Mesendoderm (in vitro differentiated cells): ENCODE measurements around the gene GPR108.
A peak's percentile ranks its signal among the peaks of the same experiment; 100 is the strongest.

Source experiments
- DNase-seq: peaks from one replicate; pipeline ENCODE4 v3.0.0; 2013
- H2AK5ac ChIP-seq: 2 replicates; pipeline ENCODE4 v1.6.1; 2013; ENCODE audit warnings: low read length, inconsistent platforms
- H2BK120ac ChIP-seq: 2 replicates; pipeline ENCODE4 v1.6.1; 2013; ENCODE audit warnings: low read depth, mild to moderate bottlenecking, low read length, moderate library complexity, mixed read lengths
- H2BK15ac ChIP-seq: replicated peaks from 2 replicates; pipeline ENCODE4 v1.6.1; 2013; ENCODE audit warnings: low read depth, mild to moderate bottlenecking, moderate library complexity
- H2BK5ac ChIP-seq: 2 replicates; pipeline ENCODE4 v1.6.1; 2013; ENCODE audit warnings: low read length, inconsistent platforms
- H3K18ac ChIP-seq: 2 replicates; pipeline ENCODE4 v1.6.1; 2013; ENCODE audit warnings: mild to moderate bottlenecking, low read length, mixed read lengths
- H3K23ac ChIP-seq: one replicate; pipeline ENCODE4 v1.6.1; 2013; ENCODE audit warnings: low read length
- H3K27ac ChIP-seq: 2 replicates; pipeline ENCODE4 v1.5.1; 2013; ENCODE audit warnings: low read depth, mild to moderate bottlenecking, inconsistent platforms, low read length, moderate library complexity
- H3K27me3 ChIP-seq: 2 replicates; pipeline ENCODE4 v1.6.1; 2013; ENCODE audit warnings: low read length, control low read depth, mild to moderate bottlenecking, inconsistent platforms; ENCODE audit not compliant: insufficient read depth, poor library complexity
- H3K36me3 ChIP-seq: 2 replicates; pipeline ENCODE4 v1.6.1; 2013; ENCODE audit warnings: low read length, inconsistent platforms; ENCODE audit not compliant: control insufficient read depth, insufficient read depth
- H3K4ac ChIP-seq: one replicate; pipeline ENCODE4 v1.6.1; 2013; ENCODE audit warnings: low read depth, mild to moderate bottlenecking, low read length, moderate library complexity
- H3K4me1 ChIP-seq: 2 replicates; pipeline ENCODE4 v1.6.1; 2013; ENCODE audit warnings: low read depth, low read length, inconsistent platforms; ENCODE audit not compliant: control insufficient read depth
- H3K4me2 ChIP-seq: 2 replicates; pipeline ENCODE4 v1.6.1; 2013; ENCODE audit warnings: low read length
- H3K4me3 ChIP-seq: 2 replicates; pipeline ENCODE4 v1.5.1; 2013; ENCODE audit warnings: mild to moderate bottlenecking, low read length
- H3K56ac ChIP-seq: one replicate; pipeline ENCODE4 v1.6.1; 2013; ENCODE audit warnings: low read length
- H3K79me1 ChIP-seq: 2 replicates; pipeline ENCODE4 v1.6.1; 2013; ENCODE audit warnings: low read length, inconsistent platforms
- H3K79me2 ChIP-seq: 2 replicates; pipeline ENCODE4 v1.6.1; 2013; ENCODE audit warnings: mild to moderate bottlenecking, low read length; ENCODE audit not compliant: control insufficient read depth, insufficient read depth
- H3K9ac ChIP-seq: 2 replicates; pipeline ENCODE4 v1.6.1; 2013; ENCODE audit warnings: low read length, inconsistent platforms
- H4K5ac ChIP-seq: one replicate; pipeline ENCODE4 v1.6.1; 2013; ENCODE audit warnings: low read length
- H4K8ac ChIP-seq: one replicate; pipeline ENCODE4 v1.6.1; 2013; ENCODE audit warnings: low read depth, mild to moderate bottlenecking, control low read depth, low read length, moderate library complexity
- WGBS: extraction: QIAGEN DNeasy Blood & Tissue Kit; methylation state at CpG from one replicate; pipeline ENCODE4 v1.1.7; 2013; ENCODE audit warnings: low lambda C conversion rate, missing lambda C conversion rate; ENCODE audit not compliant: insufficient coverage; ENCODE audit errors: extremely low coverage; 5-methylcytosine and 5-hydroxymethylcytosine counted together

The GPR108 gene

DNA sequence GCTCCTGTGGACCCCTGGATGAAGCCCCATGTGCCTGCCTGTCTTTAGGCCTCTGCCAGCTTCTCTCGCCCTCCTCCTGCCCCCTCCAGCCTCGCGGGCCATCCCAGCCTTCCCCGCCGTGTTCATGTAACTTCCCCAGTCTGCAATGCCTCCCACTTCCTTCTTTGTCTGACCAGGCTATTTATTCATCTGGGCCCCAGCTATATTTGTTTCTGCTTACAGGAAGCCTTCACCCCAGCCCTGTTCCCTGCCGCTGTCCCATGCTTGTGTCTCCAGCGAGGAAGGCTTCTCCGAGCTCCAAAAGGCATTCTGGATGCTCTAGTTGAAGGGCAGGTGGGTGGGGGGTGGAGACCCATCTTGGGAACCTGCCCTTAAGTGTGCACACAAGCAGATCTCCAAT is 9.0 kb downstream of the GPR108 start:
- Histone ChIP-seq H3K4me2 (no peak overlapping the region), H2AK5ac (no peak overlapping the region), H3K79me1 (no peaks in the 10 kb centered on the region), H2BK120ac (no peak overlapping the region), H3K36me3 (no peaks in the 10 kb centered on the region), H4K8ac (no peak overlapping the region), H3K23ac (no peak overlapping the region), H3K79me2 (no peaks in the 10 kb centered on the region), H3K9ac (no peak overlapping the region), H2BK5ac (no peak overlapping the region), H3K4me1 (no peaks in the 10 kb centered on the region), H2BK15ac (no peak overlapping the region), H3K56ac (peak overlapping the region; percentile 10), H3K27me3 (no peaks in the 10 kb centered on the region), H3K4me3 (no peak overlapping the region), H4K5ac (no peak overlapping the region), H3K4ac (no peak overlapping the region), H3K27ac (no peak overlapping the region), H3K18ac (no peak overlapping the region)
- WGBS, result no CpG with 5 or more reads among the region's 8 CpGs
- DNase-seq, result no peak

DNA sequence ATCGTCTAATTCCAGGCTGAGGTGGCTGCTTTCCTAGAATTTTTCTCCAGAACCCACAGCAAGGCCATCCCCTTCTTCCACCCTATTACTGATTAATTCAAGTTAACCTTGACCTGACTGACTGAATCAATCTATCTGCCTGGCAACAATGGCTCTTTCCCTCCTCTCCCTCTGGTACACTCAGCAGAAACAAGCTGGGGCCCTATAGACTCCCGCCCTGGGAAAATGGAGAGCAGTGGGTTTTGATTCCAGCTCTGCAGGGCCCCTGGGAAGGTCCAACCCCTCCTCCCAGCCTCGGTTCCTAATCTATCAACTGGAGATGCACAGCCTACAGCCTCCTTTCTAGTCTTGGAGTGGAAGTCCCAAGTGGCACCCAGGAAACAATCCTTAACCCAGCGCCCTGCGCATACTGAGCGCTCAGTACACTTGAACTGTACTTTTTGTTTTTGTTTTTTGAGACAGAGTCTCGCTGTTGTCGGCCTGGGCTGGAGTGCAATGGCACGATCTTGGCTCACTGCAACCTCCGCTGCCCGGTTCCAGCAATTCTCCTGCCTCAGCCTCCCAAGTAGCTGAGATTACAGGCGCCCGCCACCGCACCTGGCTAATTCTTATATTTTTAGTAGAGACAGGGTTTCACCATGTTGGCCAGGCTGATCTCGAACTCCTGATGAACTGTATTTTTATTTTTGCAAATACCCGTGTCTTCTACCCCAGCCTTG is 11.7 kb downstream of the GPR108 start:
- Histone ChIP-seq H4K8ac (no peak overlapping the region), H3K27me3 (no peaks in the 10 kb centered on the region)
- no CpG with 5 or more reads among the region's 16 CpGs for WGBS

DNA sequence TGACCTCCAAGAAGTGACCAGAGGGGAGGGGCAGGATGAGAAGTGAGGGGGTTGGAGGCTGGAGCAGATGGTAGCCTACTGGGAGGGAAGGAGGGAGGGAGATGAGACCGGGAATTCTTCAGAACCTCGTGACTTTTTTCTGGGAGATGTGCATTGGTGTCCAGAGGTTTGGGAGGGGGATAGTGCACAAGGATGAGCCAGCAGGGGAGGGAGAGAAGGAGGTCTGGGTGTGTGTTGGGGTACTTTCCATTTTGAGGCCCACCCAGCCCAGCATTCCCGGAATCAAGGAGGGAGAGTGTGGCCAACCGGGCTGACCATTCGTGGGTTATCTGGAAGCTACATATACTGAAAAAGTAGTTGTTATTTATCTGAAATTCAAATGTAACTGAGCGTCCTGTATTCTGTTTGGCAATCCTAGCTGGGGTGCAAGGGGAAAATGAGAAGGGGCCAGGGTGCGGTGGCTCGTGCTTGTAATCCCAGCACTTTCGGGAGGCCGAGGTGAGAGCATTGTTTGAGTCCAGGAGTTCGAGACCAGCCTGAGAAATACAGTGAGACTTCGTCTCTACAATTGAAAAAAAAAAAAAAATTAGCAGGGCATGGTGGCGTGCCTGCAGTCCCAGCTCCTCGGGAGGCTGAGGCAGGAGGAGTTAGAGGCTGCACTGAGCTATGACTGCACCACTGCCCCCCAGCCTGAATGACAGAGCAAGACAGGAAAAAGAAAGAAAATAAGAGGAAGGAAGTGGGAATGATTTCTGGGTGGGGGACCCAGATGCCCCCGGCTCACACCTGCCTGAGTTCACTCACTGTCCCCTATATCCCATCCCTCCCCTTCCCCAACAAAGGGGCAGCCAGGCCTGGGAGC is 12.5 kb downstream of the GPR108 start:
- no CpG with 5 or more reads among the region's 15 CpGs for WGBS
- H2BK5ac ChIP-seq, result no peak overlapping the region

More for the DNA sequence above, 11.7 kb downstream of the GPR108 start:
- Histone ChIP-seq H3K9ac (no peak overlapping the region), H3K23ac (no peak overlapping the region), H2BK15ac (no peak overlapping the region), H2BK120ac (no peak overlapping the region), H3K4ac (no peak overlapping the region), H3K36me3 (no peaks in the 10 kb centered on the region), H3K4me1 (no peaks in the 10 kb centered on the region), H3K27ac (no peak overlapping the region), H3K79me2 (no peaks in the 10 kb centered on the region), H3K4me2 (no peak overlapping the region), H4K5ac (no peak overlapping the region), H3K56ac (no peak overlapping the region), H2BK5ac (no peak overlapping the region), H3K4me3 (no peak overlapping the region), H2AK5ac (no peak overlapping the region), H3K18ac (no peak overlapping the region), H3K79me1 (no peaks in the 10 kb centered on the region)
- DNase-seq, result no peak

DNA sequence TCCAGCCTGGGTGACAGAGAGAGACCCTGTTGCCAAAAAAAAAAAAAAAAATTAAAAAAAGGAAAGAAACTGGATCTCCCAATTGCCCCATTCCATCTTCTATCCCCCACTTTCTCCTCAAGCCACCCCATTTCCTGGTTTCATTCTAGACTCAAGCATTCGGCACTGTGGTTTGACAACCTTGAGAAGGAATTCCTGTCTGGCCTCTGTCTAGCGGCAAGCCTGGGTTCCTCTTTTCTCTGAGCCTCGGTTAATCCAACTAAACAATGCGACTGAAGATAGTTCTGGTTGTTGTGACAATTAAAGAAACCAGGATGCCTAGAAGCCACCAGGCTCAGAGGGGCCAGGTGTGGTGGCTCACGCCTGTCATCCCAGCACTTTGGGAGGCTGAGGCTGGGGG is 13.6 kb downstream of the GPR108 start:
- H2BK5ac ChIP-seq, result no peak overlapping the region
- no peak overlapping the region for H3K4me2 ChIP-seq
- no peak overlapping the region for H3K56ac ChIP-seq
- no peak overlapping the region for H3K4ac ChIP-seq
- no peak overlapping the region for H3K18ac ChIP-seq
- H2BK120ac ChIP-seq, result no peak overlapping the region
- no peaks in the 10 kb centered on the region for H3K36me3 ChIP-seq
- H2BK15ac ChIP-seq, result no peak overlapping the region
- DNase-seq, result no peak
- H3K79me1 ChIP-seq, result no peaks in the 10 kb centered on the region
- WGBS, result no CpG with 5 or more reads among the region's 5 CpGs
- H3K27me3 ChIP-seq, result no peaks in the 10 kb centered on the region
- no peak overlapping the region for H4K5ac ChIP-seq
- H3K23ac ChIP-seq, result no peak overlapping the region
- H3K4me3 ChIP-seq, result no peak overlapping the region
- H4K8ac ChIP-seq, result no peak overlapping the region
- H3K27ac ChIP-seq, result no peak overlapping the region
- H3K9ac ChIP-seq, result no peak overlapping the region
- no peaks in the 10 kb centered on the region for H3K79me2 ChIP-seq
- no peaks in the 10 kb centered on the region for H3K4me1 ChIP-seq
- H2AK5ac ChIP-seq, result no peak overlapping the region

More for the DNA sequence above, 12.5 kb downstream of the GPR108 start:
- Histone ChIP-seq H3K18ac (no peak overlapping the region), H3K79me2 (no peaks in the 10 kb centered on the region), H3K36me3 (no peaks in the 10 kb centered on the region), H2AK5ac (no peak overlapping the region), H3K4ac (no peak overlapping the region), H3K56ac (no peak overlapping the region), H4K8ac (no peak overlapping the region), H3K4me2 (no peak overlapping the region), H3K27ac (no peak overlapping the region), H3K4me1 (no peaks in the 10 kb centered on the region), H2BK15ac (no peak overlapping the region), H3K79me1 (no peaks in the 10 kb centered on the region), H4K5ac (no peak overlapping the region), H3K23ac (no peak overlapping the region), H3K27me3 (no peaks in the 10 kb centered on the region), H3K9ac (no peak overlapping the region), H3K4me3 (no peak overlapping the region), H2BK120ac (no peak overlapping the region)
- DNase-seq, result no peak

DNA sequence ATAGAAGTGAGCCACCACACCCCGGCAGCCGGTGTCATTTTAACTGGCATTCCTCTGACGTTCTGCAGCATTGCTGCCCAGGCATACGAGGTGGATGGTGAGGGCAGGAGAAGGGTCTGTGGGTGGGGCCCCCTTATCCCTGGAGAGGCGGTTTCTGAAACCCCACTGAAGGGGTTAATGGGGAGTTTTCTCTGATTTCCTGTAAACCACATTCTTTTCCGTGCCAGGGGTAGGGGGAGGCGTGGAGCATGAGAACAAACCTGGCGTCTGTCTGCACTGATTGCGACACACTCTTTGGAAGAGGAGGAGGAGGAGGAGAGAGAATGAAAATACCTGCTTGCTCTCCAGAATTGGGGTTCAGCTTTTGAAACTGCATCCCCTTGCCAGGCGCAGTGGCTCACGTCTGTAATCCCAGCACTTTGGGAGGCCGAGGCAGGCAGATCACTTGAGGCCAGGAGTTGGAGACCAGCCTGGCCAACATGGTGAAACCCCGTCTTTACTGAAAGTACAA is 14.2 kb downstream of the GPR108 start:
- no CpG with 5 or more reads among the region's 13 CpGs for WGBS
- Histone ChIP-seq H2BK120ac (no peak overlapping the region), H3K79me1 (no peaks in the 10 kb centered on the region), H3K4ac (no peak overlapping the region), H3K18ac (no peak overlapping the region), H4K8ac (no peak overlapping the region), H3K36me3 (no peaks in the 10 kb centered on the region), H4K5ac (no peak overlapping the region), H3K27me3 (no peaks in the 10 kb centered on the region), H2BK15ac (no peak overlapping the region), H2BK5ac (no peak overlapping the region), H3K23ac (no peak overlapping the region), H3K4me2 (no peak overlapping the region), H3K56ac (peak overlapping the region; percentile 22), H3K27ac (no peak overlapping the region), H3K79me2 (no peaks in the 10 kb centered on the region), H2AK5ac (no peak overlapping the region), H3K4me3 (no peak overlapping the region), H3K9ac (no peak overlapping the region), H3K4me1 (no peaks in the 10 kb centered on the region)
- DNase-seq, result peak; percentile 63
